HG03571 (cell line): ENCODE data around the gene NRXN2.

Experiments used
- ATAC-seq: cut with Tn5 transposase; IDR thresholded peaks from one replicate; pipeline ENCODE4 v1.9.1; 2021; ENCODE audit not compliant: unreplicated experiment

Gene NRXN2

DNA sequence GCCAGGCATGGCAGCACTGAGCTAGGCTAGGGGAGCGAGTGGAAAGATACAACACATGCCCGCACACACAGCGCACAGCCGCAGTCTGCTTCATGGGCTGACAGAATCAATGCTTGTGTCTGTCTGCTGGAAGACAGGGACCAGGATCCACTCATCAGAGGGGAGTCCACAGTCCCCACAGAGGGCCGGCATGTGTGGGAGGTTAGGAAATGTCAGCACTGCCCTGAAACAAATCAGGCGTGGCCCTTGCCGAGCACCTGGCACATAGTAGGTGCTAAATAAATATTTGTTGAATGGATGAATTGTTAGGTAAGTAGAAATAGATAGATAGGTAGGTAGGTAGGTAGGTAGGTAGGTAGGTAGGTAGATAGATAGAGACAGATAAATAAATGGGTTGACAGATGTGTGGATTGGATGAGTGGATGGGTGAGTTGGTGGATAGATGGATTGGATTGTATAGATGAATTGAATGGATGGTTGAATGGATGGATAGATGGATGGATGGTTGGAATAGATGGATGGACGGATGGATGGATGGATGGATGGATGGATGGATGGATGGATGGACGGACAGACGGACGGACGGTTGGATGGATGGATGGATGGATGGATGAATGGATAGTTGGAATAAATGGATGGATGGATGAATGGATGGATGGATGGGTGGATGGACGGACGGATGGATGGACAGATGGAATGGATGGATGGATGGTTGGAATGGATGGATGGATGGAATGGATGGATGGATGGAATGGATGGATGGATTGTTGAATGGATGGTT, 128.6 kb downstream of the NRXN2 start:
- no peak for ATAC-seq

GRCh38 chr11:64593156-64594105, 129.6 kb downstream of the NRXN2 start:
- ATAC-seq, result no peak

GRCh38 chr11:64592656-64593055, 130.3 kb downstream of the NRXN2 start:
- ATAC-seq, result no peak

DNA sequence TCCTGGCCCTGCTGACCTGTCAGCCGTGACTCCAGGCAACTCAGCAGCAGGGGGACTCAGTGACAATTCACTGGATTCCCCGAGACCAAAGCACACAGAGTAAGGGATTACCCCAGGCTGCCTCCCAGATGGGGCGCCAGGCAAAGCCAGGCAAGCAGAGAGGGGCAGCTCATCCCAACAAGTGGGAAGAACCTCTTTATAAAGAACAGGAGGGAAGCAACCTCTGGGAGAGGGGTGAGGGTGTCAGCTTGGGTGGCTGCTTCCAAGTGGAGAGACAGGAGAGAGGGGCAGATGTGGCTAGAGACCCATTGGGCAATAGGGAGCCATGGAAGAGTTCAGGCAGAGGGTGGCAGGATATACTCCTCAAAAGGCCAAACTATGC, 130.8 kb downstream of the NRXN2 start:
- no peak for ATAC-seq

GRCh38 chr11:64591257-64592233, 131.5 kb downstream of the NRXN2 start:
- ATAC-seq, result no peak

- no peak for ATAC-seq
Observed at GRCh38 chr11:64590763-64591221, 132.2 kb downstream of the NRXN2 start, which contains the start of gene SLC22A12. Gene SLC22A12, plus strand, starts transcription at chr11:64591220. Its CDS starts 337 bp downstream, at chr11:64591557.

- ATAC-seq, result no peak
Observed at GRCh38 chr11:64588701-64589100, 134.3 kb downstream of the NRXN2 start.

DNA sequence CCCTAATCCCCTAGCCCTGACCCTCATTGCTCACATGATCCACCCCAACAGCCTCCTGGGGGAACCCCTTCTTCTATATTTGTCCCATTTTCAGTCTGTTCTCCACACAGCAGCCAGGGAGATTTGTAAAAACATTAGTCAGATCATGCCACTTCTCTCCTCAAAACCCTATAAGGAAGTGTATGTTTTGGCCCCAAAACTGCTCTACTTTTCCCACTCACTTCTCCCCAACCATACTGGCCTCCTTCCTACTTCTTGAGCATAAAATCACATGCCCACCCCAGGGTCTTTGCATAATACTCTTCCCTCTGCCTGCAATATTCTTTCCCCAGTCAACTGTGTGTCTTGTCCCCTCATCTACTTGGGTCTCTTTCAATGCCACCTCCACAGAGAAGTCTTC, 136.6 kb downstream of the NRXN2 start:
- no peak for ATAC-seq

GRCh38 chr11:64585150-64585549, 137.8 kb downstream of the NRXN2 start:
- ATAC-seq, result no peak

DNA sequence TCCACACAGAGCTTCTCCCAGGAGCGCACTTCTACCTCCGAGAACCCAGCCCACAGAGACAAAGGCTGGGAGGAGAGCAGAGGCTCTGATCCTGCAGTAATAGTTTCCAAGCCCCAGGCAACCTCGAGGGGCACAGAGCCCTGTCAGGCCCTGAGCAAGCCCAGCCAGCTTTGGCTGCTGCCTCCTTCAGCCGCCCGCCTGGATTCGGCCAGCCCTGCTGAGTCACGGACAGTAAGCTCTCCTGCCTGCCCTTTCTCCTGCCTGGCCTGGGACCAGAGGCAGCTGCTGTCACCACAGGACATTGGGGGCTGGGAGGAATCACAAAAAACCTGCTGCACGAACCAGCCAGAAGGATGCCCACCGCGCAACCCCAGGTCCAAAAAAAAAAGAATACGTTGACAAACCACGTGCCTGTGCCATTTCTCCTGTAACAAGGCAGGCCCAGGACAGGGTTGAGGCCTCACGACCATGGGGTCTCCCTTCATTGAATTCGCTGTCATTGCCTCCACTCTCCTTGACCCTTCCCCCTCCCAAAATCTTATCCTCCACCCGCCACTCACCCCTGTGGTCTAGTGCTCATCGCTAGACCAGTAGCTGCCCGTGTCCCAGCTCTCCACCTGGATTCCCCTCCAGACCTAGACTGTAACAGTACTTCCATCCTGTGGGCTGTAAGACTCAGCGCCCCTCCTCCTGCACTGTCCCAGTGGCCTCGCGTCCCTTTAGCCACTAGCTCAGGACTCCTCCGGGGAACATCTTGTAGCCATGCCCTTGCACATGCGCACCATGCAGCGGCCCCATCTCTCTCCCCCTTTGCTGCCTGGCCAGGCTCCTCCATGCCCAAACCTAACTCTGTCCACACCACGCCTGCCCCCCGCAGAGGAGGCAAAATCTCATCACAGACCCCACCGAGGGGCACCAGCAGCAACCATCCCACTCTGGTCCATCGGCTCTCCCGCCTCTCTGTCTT, 139.4 kb downstream of the NRXN2 start:
- ATAC-seq, result no peak

- ATAC-seq, result no peak
Observed at GRCh38 chr11:64582885-64583284, 140.1 kb downstream of the NRXN2 start.

- no peak for ATAC-seq
Observed at GRCh38 chr11:64581057-64581523, 141.9 kb downstream of the NRXN2 start.

- ATAC-seq, result no peak
Observed at GRCh38 chr11:64580412-64580811, 142.6 kb downstream of the NRXN2 start.

DNA sequence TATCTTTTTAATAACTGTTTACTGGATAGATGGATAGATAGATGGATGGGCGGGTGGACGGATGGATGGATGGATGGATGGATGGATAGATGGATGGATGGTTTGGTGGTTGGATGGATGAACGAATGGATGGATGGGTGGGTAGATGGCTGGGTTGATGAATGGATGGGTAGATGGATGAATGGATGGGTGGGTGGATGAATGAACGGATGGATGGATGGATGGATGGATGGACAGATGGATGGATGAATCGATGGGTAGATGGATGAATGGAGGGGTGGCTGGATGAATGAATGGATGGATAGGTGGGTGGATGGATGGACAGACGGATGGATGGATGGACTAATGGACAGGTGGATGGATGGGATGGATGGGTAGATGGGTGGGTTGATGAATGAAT, 145.8 kb downstream of the NRXN2 start:
- ATAC-seq, result no peak

DNA sequence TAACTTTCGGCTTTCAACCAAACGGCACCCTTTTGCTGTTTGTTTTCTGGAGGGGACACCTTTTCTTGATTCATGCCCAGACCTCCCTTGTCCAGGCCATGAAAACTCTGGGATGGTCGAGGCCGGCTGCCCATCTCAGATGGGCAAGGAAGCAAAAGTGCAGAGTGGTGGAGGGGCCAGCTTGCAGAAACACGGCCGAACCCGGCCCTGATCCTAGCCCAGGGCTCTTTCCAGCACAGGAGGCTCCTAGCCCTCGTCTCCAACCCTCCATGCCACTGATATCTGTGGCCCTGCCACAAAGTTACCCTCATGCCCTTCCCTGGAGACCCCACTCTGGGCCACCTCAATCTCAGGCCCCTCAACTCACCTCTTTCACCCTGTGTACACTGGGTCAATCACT, 150.9 kb downstream of the NRXN2 start:
- ATAC-seq, result no peak

DNA sequence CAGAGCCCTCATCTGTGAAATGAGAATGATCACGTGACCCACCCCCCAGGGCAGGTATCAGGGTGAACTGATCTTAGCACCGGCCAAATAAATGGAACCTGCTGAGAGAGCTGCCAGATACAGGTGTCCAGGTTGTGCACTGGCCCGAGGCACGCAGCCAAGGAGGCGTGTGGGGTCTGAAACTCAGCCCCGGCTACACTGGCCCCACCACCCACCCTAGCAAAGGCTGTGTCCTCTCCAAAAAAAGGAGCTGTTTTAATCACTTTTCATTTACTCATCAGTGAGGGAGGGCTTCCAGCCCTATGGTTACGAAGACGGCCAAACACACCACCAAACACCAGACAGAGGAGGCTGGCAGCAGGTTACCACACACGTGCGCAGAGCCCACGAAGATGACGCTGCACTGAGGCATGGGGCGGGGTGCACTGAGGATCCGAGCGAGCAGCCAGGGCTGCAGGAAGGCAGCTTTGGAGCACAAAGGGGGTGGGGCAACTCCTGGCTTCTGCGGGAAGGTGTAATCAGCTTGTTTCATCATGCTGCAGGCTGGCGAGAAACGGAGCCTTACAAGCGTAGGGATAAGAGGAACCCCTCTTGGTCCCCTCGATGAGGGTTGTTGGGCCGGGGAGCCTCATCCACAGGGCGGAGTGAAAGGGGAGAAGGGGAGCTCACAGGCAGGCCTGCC, 151.4 kb downstream of the NRXN2 start:
- no peak for ATAC-seq

- ATAC-seq, result no peak
Observed at GRCh38 chr11:64571050-64571409, 152.0 kb downstream of the NRXN2 start.

DNA sequence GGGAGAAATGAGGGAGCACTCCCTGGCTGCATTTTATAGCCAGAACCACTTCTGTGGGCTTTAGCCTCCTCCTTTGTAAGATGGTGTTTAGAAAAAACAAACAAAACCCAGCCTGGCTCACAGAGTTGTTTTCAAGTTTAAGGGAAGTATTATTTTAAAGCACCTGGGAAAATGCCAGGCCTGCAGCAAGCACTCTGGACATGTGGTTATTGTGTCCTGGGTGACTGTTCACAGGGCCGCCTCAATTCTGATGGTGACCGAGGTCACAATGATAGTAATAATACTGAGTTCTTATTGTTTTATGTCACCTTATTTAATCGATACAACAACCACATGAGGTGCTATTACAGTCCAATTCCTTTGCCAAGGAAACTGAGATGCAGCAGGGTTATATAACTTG, 152.7 kb downstream of the NRXN2 start:
- no peak for ATAC-seq
